GM19240 (cell line): ENCODE measurements around the gene METTL26.
A peak's percentile ranks its signal among the peaks of the same experiment; 100 is the strongest.

ENCODE experiments used
- DNase-seq: peaks from one replicate; pipeline ENCODE4 v3.0.0; 2011; ENCODE audit warnings: low spot score; ENCODE audit not compliant: insufficient read length

Gene METTL26

GRCh38 chr16:658679-659571 is 22.8 kb upstream of the METTL26 start:
- no peak for DNase-seq

- no peak for DNase-seq
These were observed 21.4 kb upstream of the METTL26 start for GRCh38 chr16:657487-657886.

GRCh38 chr16:654034-654433 is 17.9 kb upstream of the METTL26 start:
- DNase-seq, result no peak

DNA sequence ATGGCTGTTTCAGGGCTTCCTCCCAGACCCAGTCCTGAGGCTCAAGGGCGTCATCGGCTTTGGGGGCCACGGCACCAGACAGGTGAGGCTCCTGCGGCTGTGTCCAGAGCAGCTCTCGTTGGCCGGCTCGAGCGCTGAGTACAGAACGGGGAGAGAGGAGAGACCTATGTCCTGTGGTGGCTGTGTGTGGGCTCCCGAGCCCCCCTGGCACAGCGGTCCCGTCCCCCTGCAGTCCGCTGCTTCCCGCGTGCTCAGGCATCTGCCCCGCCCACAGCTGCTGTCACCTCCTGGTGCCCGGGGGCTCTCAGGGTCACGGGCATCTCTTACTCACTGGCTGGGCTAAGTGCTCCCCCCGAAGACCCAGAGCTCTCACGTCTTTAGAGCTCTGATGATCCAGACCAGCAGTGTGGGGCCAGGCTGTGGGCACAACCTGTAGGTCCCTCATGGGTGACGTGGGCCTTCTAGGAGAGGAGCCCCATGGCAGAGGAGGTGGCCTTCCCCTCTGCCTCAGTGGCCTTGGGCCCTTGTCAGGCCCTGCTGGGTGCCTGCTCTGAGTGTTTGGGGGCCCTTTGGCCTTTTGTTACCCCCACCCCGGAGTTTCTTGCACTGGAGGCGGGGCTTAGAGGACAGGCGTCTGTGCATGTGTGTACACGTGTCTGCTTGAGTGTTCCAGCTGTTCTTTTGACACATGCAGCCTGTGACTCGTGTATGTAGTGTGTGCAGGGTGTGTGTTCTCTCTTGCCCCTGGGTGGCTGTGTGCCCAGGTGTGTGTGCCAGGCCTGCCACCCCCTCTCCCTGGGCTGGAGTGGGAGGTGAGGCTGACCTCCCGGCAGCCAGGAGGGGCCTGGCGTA is 16.6 kb upstream of the METTL26 start:
- no peak for DNase-seq

DNA sequence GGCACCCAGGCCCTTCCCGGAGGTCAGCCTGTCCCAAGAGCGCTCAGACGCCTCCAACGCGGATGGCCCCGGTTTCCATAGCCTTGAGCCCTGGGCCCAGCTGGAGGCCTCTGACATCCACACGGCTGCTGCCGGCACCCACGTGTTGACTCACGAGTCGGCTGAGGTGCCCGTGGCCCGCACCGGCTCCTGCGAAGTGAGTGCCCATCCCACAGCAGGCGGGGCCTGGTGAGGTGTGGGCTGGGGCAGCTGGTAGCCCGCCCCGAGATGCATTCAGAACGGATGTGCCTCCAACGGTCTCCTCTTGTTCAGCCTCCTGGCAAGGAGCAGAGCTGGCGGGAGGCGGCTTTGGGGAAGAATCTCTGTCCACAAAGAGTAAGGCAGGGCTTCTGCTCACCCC is 15.7 kb upstream of the METTL26 start:
- DNase-seq, result no peak

GRCh38 chr16:649631-650030 is 13.5 kb upstream of the METTL26 start:
- no peak for DNase-seq

GRCh38 chr16:648781-649589 is 12.9 kb upstream of the METTL26 start, which contains the start of gene WDR90:
Gene WDR90, plus strand, starts transcription at chr16:649365. Its CDS starts 52 bp downstream, at chr16:649417.
- peak; percentile 100 for DNase-seq

DNA sequence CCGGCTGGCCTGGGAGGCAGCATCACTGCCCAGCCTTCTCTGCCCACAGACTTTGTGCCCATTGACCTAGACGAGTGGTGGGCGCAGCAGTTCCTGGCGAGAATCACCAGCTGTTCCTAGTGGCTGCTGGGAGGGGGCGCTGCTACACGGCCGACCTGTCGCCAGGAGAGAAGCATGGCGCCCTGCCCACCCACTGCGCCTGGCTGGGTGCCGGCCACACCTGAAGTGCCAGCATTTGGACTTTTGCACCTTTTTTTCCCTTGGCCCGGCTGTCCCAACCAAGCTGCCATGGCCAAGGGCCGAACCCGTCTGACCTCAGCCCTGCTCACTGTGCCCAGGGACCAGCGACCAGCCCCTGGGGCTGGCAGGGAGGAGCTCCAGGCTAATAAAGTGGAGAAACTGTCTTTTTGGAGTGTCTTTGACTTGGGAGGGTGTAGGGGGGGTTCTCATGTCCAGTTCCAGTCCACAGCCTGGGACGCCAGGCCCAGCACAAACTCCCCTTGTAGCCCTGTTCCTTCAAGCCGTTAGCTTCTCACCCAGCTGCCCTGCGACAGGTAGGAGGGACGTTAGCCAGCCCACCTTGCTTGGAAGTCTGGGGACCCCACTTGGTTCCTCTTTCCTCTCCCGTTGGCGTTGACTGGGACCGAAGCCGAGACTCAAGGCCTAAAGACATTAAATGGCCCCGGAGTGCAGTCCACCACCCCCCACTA is 12.1 kb upstream of the METTL26 start:
- DNase-seq, result peak; percentile 76

GRCh38 chr16:647173-647902 is 11.2 kb upstream of the METTL26 start:
- no peak for DNase-seq

DNA sequence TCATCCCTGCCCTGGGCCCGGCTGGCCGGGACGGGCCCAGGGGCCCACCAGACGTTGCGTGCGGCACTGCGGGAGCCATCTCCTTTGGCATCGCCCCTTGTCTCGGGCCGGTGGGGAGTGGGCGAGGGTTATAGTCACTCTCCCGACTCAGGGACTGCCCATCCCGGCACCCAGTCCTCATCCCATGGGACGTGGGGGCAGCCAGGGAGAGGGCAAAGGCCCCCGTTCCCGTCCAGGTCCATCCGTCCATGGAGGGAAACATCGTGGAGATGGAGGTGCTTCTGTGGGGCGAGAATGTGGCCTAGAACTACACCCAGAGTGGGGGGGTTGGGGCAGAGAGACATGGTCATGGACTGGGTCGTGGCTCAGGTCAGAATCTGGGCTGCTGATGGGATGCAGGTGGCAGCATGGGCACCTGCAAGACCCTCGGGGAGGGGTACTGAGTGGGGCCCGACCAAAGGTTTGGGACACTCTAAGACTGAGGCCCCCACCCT is 10.6 kb upstream of the METTL26 start:
- no peak for DNase-seq

GRCh38 chr16:645852-646678 is 10.0 kb upstream of the METTL26 start:
- DNase-seq, result no peak

GRCh38 chr16:644556-644955 is 8.5 kb upstream of the METTL26 start:
- no peak for DNase-seq

GRCh38 chr16:643050-643368 is 6.9 kb upstream of the METTL26 start:
- no peak for DNase-seq

- DNase-seq, result no peak
These were observed 6.3 kb upstream of the METTL26 start for GRCh38 chr16:642189-643049.

GRCh38 chr16:641326-642188 is 5.5 kb upstream of the METTL26 start, which contains the start of gene MCRIP2:
Gene MCRIP2, plus strand, starts transcription at chr16:641828. Its CDS starts 164 bp downstream, at chr16:641992.
- DNase-seq, result peak; percentile 70

DNA sequence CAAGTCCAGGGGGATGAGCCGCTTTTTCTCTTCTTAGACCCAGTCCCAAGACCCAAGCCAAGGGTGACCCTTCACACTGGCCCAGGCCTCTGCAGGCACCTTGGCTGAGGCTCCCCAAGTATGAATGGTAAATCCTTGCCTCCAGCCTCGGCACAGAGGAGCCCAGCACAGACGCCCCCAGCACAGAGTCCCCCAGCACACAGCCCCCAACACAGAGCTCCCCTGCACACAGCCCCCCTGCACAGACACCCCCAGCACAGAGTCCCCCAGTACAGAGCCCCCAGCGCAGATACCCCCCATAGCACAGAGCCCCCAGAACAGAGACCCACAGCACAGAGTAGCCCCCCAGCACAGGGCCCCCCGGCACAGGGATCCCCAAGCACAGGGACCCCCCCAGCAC is 4.5 kb upstream of the METTL26 start:
- DNase-seq, result no peak

DNA sequence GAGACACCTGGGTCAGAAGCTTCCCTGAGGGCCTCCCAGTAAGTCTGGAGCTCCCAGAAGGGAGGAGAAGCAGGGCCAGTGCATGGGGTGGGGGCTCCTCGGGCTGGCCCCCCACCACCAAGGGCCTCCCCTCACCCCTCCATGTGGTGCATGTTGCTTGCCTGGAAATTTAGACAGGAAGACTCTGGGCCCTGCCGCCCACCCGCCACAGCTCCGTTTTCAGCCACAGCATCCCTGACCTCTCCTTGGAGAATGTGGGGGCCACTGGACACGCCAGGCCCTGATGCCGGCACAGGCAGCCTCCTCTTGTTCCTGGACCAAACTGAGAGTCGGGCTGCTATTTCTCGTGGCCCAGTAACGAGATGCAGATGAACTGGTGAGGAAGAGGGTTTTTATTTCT is 2.7 kb upstream of the METTL26 start:
- DNase-seq, result no peak
